ENCODE measurements around the gene MOSPD3.
"Not testable (repeated sequence)": the region's sequence is repeated elsewhere in the genome, so short reads cannot be mapped to it uniquely, and the experiment has no call there.

The MOSPD3 gene

GRCh38 chr7:100654908-100655831 lies 42.8 kb downstream of the MOSPD3 start:
- ChIA-PET POLR2A (interaction anchor here (0.6 to 1.3 kb wide), 2 partner anchors 50 to 53 kb away, joined by 3 read pairs; partner anchors contain the start of gene POP7), CTCF (interaction anchor here (0.6 to 1.0 kb wide), 2 partner anchors 16 to 26 kb away, joined by 3 to 5 read pairs; no protein-coding TSS in a partner anchor)
- TF ChIP-seq BHLHE40 (IDR thresholded peaks at IDR 0.05; ENCODE audit: borderline replicate concordance) (no peak), FOXM1 (IDR thresholded peaks at IDR 0.05; ENCODE audit: borderline replicate concordance) (no peak), ZNF384 (IDR thresholded peaks at IDR 0.05) (no peak)
- no peak for DNase-seq (ENCODE audit: extremely low spot score)

GRCh38 chr7:100655908-100656674 lies 43.8 kb downstream of the MOSPD3 start, which contains the start of gene ACTL6B:
TSS of gene ACTL6B (minus strand) at chr7:100656448. CDS start at chr7:100656354, 94 bp downstream.
- TF ChIP-seq NFRKB (IDR thresholded peaks at IDR 0.05) (no peak), SUZ12 (IDR thresholded peaks at IDR 0.05) (no peak), ELF4 (IDR thresholded peaks at IDR 0.05) (no peak), SP1 (IDR thresholded peaks at IDR 0.05) (no peak), ZNF384 (IDR thresholded peaks at IDR 0.05) (no peak), HDGF (IDR thresholded peaks at IDR 0.05; ENCODE audit: borderline replicate concordance) (no peak), CTBP1 (IDR thresholded peaks at IDR 0.05; ENCODE audit: borderline replicate concordance) (no peak), FOXM1 (IDR thresholded peaks at IDR 0.05; ENCODE audit: borderline replicate concordance) (no peak), FOXK2 (IDR thresholded peaks at IDR 0.05) (no peak), ARNT (IDR thresholded peaks at IDR 0.05) (no peak), BHLHE40 (IDR thresholded peaks at IDR 0.05; ENCODE audit: borderline replicate concordance) (no peak), L3MBTL2 (conservative IDR thresholded peaks at IDR 0.05) (no peak), FOXA1 (IDR thresholded peaks at IDR 0.05) (no peak), LEF1 (IDR thresholded peaks at IDR 0.05; ENCODE audit: borderline replicate concordance) (no peak), PKNOX1 (IDR thresholded peaks at IDR 0.05) (no peak), TARDBP (IDR thresholded peaks at IDR 0.05) (no peak)
- POLR2A ChIA-PET, result interaction anchor here (0.6 to 1.3 kb wide), 2 partner anchors 49 to 52 kb away, joined by 3 read pairs; partner anchors contain the start of gene POP7
- CTCF ChIA-PET, result interaction anchor here (0.6 to 1.0 kb wide), 3 partner anchors 17 to 488 kb away, joined by 3 to 5 read pairs (median 3); no protein-coding TSS in a partner anchor
- DNase-seq (ENCODE audit: extremely low spot score), result peak; percentile 89

GRCh38 chr7:100662194-100662776 lies 49.9 kb downstream of the MOSPD3 start:
- POLR2A ChIA-PET, result interaction anchor here (0.9 kb wide), 1 partner anchor 36 kb away, joined by 3 read pairs; no protein-coding TSS in a partner anchor
- DNase-seq (ENCODE audit: extremely low spot score); CTCF ChIA-PET: not testable (repeated sequence)

Measured in HEK293T (cell line).